Measurements from ENCODE around the gene TIRAP. TPM values are rescaled to one million over a fixed set of nuclear protein-coding genes. Genes with fewer than 3 reads are reported as not detected.

Gene TIRAP
- total RNA-seq, 4 donors from 2014 or later: 8.6 to 15.2 (median 12.6) TPM

- peaks cover 28% of the 10 kb centered on the region for H3K4me1 ChIP-seq
- H3K9me3 ChIP-seq: no peaks in the 10 kb centered on the region
- H3K36me3 ChIP-seq: peaks cover 2% of the 10 kb centered on the region
- H3K27me3 ChIP-seq: no peaks in the 10 kb centered on the region
- no peak for DNase-seq (ENCODE audit: low spot score in 2 of 2)
- WGBS: 3% methylated on average over 15 of the region's 15 CpGs
- H3K27ac ChIP-seq: peak overlapping the region; percentile 90
- TF ChIP-seq POLR2A (IDR thresholded peaks at IDR 0.05) (no peak), CTCF (IDR thresholded peaks at IDR 0.05) (no peak), EP300 (IDR thresholded peaks at IDR 0.05) (no peak), POLR2AphosphoS5 (IDR thresholded peaks at IDR 0.05) (no peak)
- H3K4me3 ChIP-seq: peak overlapping the region; percentile 72
Observed at GRCh38 chr11:126282361-126282735, 545 bp upstream of the TIRAP start.

- no peak overlapping the region for H3K4me3 ChIP-seq
- no peaks in the 10 kb centered on the region for H3K9me3 ChIP-seq
- TF ChIP-seq POLR2A (IDR thresholded peaks at IDR 0.05) (no peak), POLR2AphosphoS5 (IDR thresholded peaks at IDR 0.05) (no peak), EP300 (IDR thresholded peaks at IDR 0.05) (no peak), CTCF (IDR thresholded peaks at IDR 0.05) (no peak)
- peaks cover 17% of the 10 kb centered on the region for H3K36me3 ChIP-seq
- WGBS: 28% methylated on average over 6 of the region's 6 CpGs
- no peak overlapping the region for H3K27ac ChIP-seq
- H3K27me3 ChIP-seq: no peaks in the 10 kb centered on the region
- no peak for DNase-seq (ENCODE audit: low spot score in 2 of 2)
- peaks cover 28% of the 10 kb centered on the region for H3K4me1 ChIP-seq
Observed at GRCh38 chr11:126284829-126285228, 1.9 kb downstream of the TIRAP start.

- Histone ChIP-seq H3K27ac (no peak overlapping the region), H3K36me3 (peaks cover 51% of the 10 kb centered on the region), H3K4me1 (peaks cover 17% of the 10 kb centered on the region), H3K27me3 (no peaks in the 10 kb centered on the region), H3K9me3 (no peaks in the 10 kb centered on the region), H3K4me3 (no peak overlapping the region)
- no peak for DNase-seq (ENCODE audit: low spot score in 2 of 2)
- 85% methylated on average over 6 of the region's 6 CpGs for WGBS
- TF ChIP-seq EP300 (IDR thresholded peaks at IDR 0.05) (no peak), POLR2A (IDR thresholded peaks at IDR 0.05) (no peak), CTCF (IDR thresholded peaks at IDR 0.05) (no peak), POLR2AphosphoS5 (IDR thresholded peaks at IDR 0.05) (no peak)
Observed at GRCh38 chr11:126288237-126288636, 5.3 kb downstream of the TIRAP start.

GRCh38 chr11:126290887-126291286, 8.0 kb downstream of the TIRAP start:
- H3K27me3 ChIP-seq: no peaks in the 10 kb centered on the region
- no peaks in the 10 kb centered on the region for H3K9me3 ChIP-seq
- no peak for DNase-seq (ENCODE audit: low spot score in 2 of 2)
- WGBS: 82% methylated on average over 12 of the region's 12 CpGs
- TF ChIP-seq POLR2AphosphoS5 (IDR thresholded peaks at IDR 0.05): no peak
- no peak for TF ChIP-seq POLR2A (IDR thresholded peaks at IDR 0.05)
- TF ChIP-seq CTCF (IDR thresholded peaks at IDR 0.05): no peak
- TF ChIP-seq EP300 (IDR thresholded peaks at IDR 0.05): no peak
- no peak overlapping the region for H3K27ac ChIP-seq
- peaks cover 73% of the 10 kb centered on the region for H3K36me3 ChIP-seq
- no peak overlapping the region for H3K4me3 ChIP-seq
- H3K4me1 ChIP-seq: no peaks in the 10 kb centered on the region

- H3K9me3 ChIP-seq: no peaks in the 10 kb centered on the region
Observed at GRCh38 chr11:126293726-126294125, 10.8 kb downstream of the TIRAP start.

More at GRCh38 chr11:126293726-126294125, 10.8 kb downstream of the TIRAP start:
- no peaks in the 10 kb centered on the region for H3K27me3 ChIP-seq
- no peaks in the 10 kb centered on the region for H3K4me1 ChIP-seq
- H3K27ac ChIP-seq: no peak overlapping the region
- DNase-seq (ENCODE audit: low spot score in 2 of 2): no peak
- TF ChIP-seq POLR2A (IDR thresholded peaks at IDR 0.05) (no peak), POLR2AphosphoS5 (IDR thresholded peaks at IDR 0.05) (no peak), CTCF (IDR thresholded peaks at IDR 0.05) (no peak), EP300 (IDR thresholded peaks at IDR 0.05) (no peak)
- H3K4me3 ChIP-seq: no peak overlapping the region
- 87% methylated on average over 4 of the region's 5 CpGs for WGBS
- H3K36me3 ChIP-seq: peaks cover 73% of the 10 kb centered on the region
